Fibroblast of lung (primary cell): Measurements from ENCODE around the gene PACRG. TPM values are rescaled to one million over a fixed set of nuclear protein-coding genes. Genes with fewer than 3 reads are reported as not detected.

Source experiments
- DNase-seq, 2 donors: peaks; one replicate each; pipeline versions ENCODE4 v3.0.0 to v3.0.0-alpha.2; 2010; ENCODE audit warnings: low read depth in 2 of 2
- H2AFZ ChIP-seq: 2 replicates; pipeline ENCODE4 v1.5.1; 2012; ENCODE audit warnings: low read length, control low read depth, inconsistent platforms
- H3K27ac ChIP-seq: 2 replicates; pipeline ENCODE4 v1.5.1; 2011; ENCODE audit warnings: low read length, control low read depth; ENCODE audit not compliant: insufficient read depth
- H3K27me3 ChIP-seq: 2 replicates; pipeline ENCODE4 v1.5.1; 2011; ENCODE audit warnings: mild to moderate bottlenecking, low read length; ENCODE audit not compliant: control insufficient read depth, insufficient read depth
- H3K36me3 ChIP-seq: 2 replicates; pipeline ENCODE4 v1.5.1; 2011; ENCODE audit warnings: low read length; ENCODE audit not compliant: control insufficient read depth, insufficient read depth
- H3K4me1 ChIP-seq: 2 replicates; pipeline ENCODE4 v1.5.1; 2011; ENCODE audit warnings: low read length; ENCODE audit not compliant: control insufficient read depth, insufficient read depth; ENCODE audit errors: extremely low read depth
- H3K4me2 ChIP-seq: 2 replicates; pipeline ENCODE4 v1.5.1; 2011; ENCODE audit warnings: low read length, control low read depth; ENCODE audit not compliant: insufficient read depth; ENCODE audit errors: extremely low read depth
- H3K4me3 ChIP-seq, 4 experiments: fragments of 200-600 bp in 1 of 4; sonication (generic) in 1 of 4; replicated peaks in 1 of 4; 2 replicates each; pipeline ENCODE4 v1.5.1; 2011 to 2016; ENCODE audit warnings: low read length in 4 of 4, low read depth in 3 of 4, mild to moderate bottlenecking in 3 of 4, control low read depth in 2 of 4, inconsistent platforms in 1 of 4, mixed read lengths in 1 of 4; ENCODE audit not compliant: insufficient read depth in 1 of 4; ENCODE audit errors: control extremely low read depth in 1 of 4
- H3K79me2 ChIP-seq: 2 replicates; pipeline ENCODE4 v1.5.1; 2012; ENCODE audit warnings: mild to moderate bottlenecking, low read length, inconsistent platforms; ENCODE audit not compliant: control insufficient read depth, insufficient read depth
- H3K9ac ChIP-seq: 2 replicates; pipeline ENCODE4 v1.5.1; 2011; ENCODE audit warnings: mild to moderate bottlenecking, low read length, control low read depth; ENCODE audit not compliant: insufficient read depth
- H3K9me3 ChIP-seq: 2 replicates; pipeline ENCODE4 v1.5.1; 2012; ENCODE audit warnings: low read depth, low read length; ENCODE audit not compliant: control insufficient read depth, insufficient read depth
- H4K20me1 ChIP-seq: 2 replicates; pipeline ENCODE4 v1.5.1; 2011; ENCODE audit warnings: low read length; ENCODE audit not compliant: control insufficient read depth, insufficient read depth; ENCODE audit errors: extremely low read depth
- EZH2 ChIP-seq: IDR thresholded peaks from 2 replicates; pipeline ENCODE4 v1.5.1; 2012; ENCODE audit warnings: low read length, control low read depth, mild to moderate bottlenecking; ENCODE audit errors: missing control alignments
- polyA plus RNA-seq, 2 donors: library from polyadenylated mRNA; depleted of rRNA in 1 of 2; stranded (reverse) in 1 of 2; unstranded in 1 of 2; fragments of >200 nt; gene quantifications; 2 replicates each; pipeline ENCODE4 v1.2.1, GENCODE V29; 2011 to 2012; ENCODE audit warnings: missing spikeins in 1 of 2
- total RNA-seq: library from RNA; depleted of rRNA; stranded (reverse); fragments of >200 nt; gene quantifications from 2 replicates; pipeline ENCODE4 v1.2.1, GENCODE V29; 2014
- TF ChIP-seq, protein P1 (sequence below), 2 donors: IDR thresholded peaks in 1 of 2; conservative IDR thresholded peaks in 1 of 2; 1 replicate in 1 of 2; 2 replicates in 1 of 2; pipeline ENCODE4 v1.5.1; 2011 to 2012; ENCODE audit warnings: low read length in 2 of 2, control low read depth in 1 of 2, inconsistent platforms in 1 of 2, low read depth in 1 of 2, mild to moderate bottlenecking in 1 of 2

PACRG gene
- total and polyA plus RNA-seq, 2 donors (not counting 1 experiment from before 2014, with no cell fraction given) = 0.30 to 0.66 TPM

DNA sequence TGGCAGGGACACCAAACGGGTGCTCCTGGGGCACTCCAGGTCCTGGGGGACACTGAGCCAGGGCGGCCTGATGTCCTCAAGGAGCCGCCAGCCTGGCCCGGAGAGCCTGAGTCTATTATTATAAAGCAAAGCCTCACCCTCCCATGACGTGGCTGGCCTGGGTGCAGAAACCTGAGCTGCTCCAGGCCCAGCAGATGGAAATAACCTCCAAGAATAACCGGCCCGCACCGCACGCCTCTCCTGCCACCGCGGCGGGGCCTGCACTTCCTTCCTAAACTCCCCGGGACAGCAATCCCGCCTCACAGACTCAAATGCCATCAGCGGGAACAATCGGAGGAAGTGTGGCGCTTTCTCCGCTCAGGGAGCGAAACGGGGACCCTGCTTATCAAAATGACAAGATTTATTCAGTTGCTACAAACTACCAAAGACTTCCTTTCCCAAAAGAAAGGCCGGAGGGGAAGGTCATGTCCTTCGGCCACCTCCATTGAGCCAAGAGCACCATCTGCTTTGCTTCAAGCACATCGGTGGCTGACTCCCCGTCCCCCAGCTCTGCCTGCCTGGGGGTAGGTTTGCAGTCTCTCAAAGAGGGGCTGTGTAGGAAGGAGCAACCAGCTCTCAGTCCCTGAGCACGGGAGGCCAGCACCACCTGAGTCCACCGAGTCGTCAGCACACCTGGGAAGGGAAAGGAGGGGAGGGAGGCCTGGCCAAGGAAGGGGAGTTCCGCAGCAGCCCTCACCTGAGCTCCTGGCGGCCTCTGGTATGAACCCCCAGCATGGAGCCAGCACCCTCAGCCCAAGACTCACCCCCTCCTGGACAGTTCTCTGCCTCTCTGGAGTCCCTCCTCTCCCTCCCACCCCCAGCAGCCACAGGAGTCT, 608.1 kb downstream of the PACRG start:
- Histone ChIP-seq H3K27me3 (no peaks in the 10 kb centered on the region), H3K9me3 (no peaks in the 10 kb centered on the region), H3K4me3 (no peak overlapping the region), H3K9ac (no peak overlapping the region), H4K20me1 (no peaks in the 10 kb centered on the region), H3K4me2 (no peak overlapping the region), H3K4me1 (no peaks in the 10 kb centered on the region), H3K79me2 (no peaks in the 10 kb centered on the region), H3K27ac (no peak overlapping the region), H2AFZ (no peak overlapping the region), H3K36me3 (no peaks in the 10 kb centered on the region)
- DNase-seq = peak in 1 of 2 donors; percentile 35
- TF ChIP-seq EZH2 = no peak
- TF ChIP-seq, protein P1, sequence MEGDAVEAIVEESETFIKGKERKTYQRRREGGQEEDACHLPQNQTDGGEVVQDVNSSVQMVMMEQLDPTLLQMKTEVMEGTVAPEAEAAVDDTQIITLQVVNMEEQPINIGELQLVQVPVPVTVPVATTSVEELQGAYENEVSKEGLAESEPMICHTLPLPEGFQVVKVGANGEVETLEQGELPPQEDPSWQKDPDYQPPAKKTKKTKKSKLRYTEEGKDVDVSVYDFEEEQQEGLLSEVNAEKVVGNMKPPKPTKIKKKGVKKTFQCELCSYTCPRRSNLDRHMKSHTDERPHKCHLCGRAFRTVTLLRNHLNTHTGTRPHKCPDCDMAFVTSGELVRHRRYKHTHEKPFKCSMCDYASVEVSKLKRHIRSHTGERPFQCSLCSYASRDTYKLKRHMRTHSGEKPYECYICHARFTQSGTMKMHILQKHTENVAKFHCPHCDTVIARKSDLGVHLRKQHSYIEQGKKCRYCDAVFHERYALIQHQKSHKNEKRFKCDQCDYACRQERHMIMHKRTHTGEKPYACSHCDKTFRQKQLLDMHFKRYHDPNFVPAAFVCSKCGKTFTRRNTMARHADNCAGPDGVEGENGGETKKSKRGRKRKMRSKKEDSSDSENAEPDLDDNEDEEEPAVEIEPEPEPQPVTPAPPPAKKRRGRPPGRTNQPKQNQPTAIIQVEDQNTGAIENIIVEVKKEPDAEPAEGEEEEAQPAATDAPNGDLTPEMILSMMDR (conservative IDR thresholded peaks at IDR 0.05 in 1 of 2, IDR thresholded peaks at IDR 0.05 in 1 of 2; ENCODE audit: low read depth in 1 of 2, low read length in 2 of 2) = no peak

DNA sequence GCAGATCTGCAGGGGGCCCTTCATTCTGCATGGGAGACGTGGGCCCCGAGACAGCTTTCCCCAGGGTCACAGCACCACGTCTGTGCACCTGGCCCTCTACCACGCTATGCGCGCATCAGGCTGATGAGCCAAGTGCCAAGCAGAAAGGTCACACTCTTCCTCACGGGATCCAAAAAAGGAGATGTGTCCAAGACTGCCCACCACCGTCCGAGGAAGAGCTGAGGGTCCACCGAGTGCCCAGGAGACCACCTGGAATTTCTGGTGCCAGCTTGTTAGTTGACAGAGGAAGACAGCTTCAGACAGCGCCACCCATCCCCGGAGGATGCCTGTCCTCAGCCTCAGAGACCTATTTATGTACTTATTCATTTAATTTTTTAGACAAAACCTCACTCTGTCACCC, 609.2 kb downstream of the PACRG start:
- no peaks in the 10 kb centered on the region for H3K79me2 ChIP-seq
- H3K27me3 ChIP-seq = no peaks in the 10 kb centered on the region
- TF ChIP-seq, protein P1 (conservative IDR thresholded peaks at IDR 0.05 in 1 of 2, IDR thresholded peaks at IDR 0.05 in 1 of 2; ENCODE audit: low read depth in 1 of 2, low read length in 2 of 2) = no peak
- TF ChIP-seq EZH2 = no peak
- no peak overlapping the region for H3K27ac ChIP-seq
- H3K4me2 ChIP-seq = no peak overlapping the region
- H3K36me3 ChIP-seq = no peaks in the 10 kb centered on the region
- no peak overlapping the region for H3K9ac ChIP-seq
- DNase-seq = no peak
- no peaks in the 10 kb centered on the region for H3K4me1 ChIP-seq
- no peaks in the 10 kb centered on the region for H3K9me3 ChIP-seq
- no peaks in the 10 kb centered on the region for H4K20me1 ChIP-seq
- H2AFZ ChIP-seq = no peak overlapping the region
- no peak overlapping the region for H3K4me3 ChIP-seq

DNA sequence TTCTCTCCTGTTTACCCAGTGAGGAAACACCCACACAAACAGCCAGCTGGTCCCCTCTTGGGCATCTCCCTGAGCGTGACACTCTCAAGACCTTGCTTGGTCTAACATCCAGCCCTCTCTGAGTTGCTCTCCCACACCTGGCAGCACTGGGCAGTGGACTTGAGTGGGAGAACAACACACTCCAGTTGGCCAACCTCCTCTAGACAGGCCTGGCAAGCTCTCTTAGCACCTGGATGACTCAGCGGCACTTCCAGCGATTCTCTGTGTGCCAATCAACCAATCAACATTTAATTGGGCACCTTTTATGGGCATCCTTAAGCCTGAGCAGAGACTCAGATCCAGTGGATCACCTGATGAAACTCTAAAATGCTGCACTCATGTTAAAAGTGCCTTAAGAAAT, 610.2 kb downstream of the PACRG start:
- H3K4me3 ChIP-seq = no peak overlapping the region
- DNase-seq = no peak
- H2AFZ ChIP-seq = no peak overlapping the region
- H4K20me1 ChIP-seq = no peaks in the 10 kb centered on the region
- no peaks in the 10 kb centered on the region for H3K4me1 ChIP-seq
- H3K27ac ChIP-seq = no peak overlapping the region
- no peak overlapping the region for H3K9ac ChIP-seq
- no peaks in the 10 kb centered on the region for H3K9me3 ChIP-seq
- TF ChIP-seq, protein P1 (conservative IDR thresholded peaks at IDR 0.05 in 1 of 2, IDR thresholded peaks at IDR 0.05 in 1 of 2; ENCODE audit: low read depth in 1 of 2, low read length in 2 of 2) = no peak
- no peak for TF ChIP-seq EZH2
- no peak overlapping the region for H3K4me2 ChIP-seq
- H3K79me2 ChIP-seq = no peaks in the 10 kb centered on the region
- no peaks in the 10 kb centered on the region for H3K36me3 ChIP-seq
- no peaks in the 10 kb centered on the region for H3K27me3 ChIP-seq
